ENCODE data around the gene MRPL40. TPM values are rescaled to one million over a fixed set of nuclear protein-coding genes. Genes with fewer than 3 reads are reported as not detected.

The MRPL40 gene
- total RNA-seq, 4 donors from 2014 or later, result 7.0 to 27.2 (median 10.2) TPM

DNA sequence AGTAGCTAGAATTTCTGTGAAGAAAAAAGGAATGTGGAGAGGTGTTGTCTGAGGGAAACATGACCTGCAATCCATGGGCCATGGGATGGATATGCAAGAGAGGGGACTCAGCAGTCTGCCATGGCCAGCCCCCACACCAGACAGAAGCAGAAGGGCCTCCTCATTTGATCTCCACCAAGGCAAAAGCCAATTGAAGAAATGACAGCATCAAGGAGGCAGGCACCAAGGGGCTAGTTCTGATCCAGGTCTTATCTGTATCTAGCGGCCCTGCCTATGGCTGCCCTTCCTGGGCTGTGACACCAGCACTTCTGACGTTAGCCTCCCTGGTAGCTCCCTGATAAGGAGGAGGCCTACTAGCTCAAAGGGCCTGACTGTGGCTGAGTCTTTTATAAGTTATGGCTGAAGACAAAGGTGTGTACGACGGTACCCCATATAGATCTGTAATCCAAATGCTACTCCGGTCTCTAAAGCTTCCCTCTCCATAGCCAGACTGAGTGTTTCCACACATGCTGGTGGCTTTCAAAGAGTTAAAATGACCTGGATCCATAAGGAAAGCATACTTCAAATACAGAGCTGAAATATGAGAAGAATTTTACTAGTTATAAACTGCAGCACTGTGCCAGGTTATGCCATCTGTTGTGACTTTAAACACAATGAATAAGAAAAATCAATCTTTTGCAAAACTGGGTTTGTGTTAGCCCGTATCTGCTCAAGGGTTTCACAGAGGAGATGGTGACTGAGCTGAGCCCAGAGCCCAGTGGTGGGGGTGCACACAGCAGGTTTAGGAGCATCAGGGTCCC lies 35.2 kb upstream of the MRPL40 start:
- peaks cover 0 to 92% (median 0%) of the 10 kb centered on the region in 3 donors for H3K36me3 ChIP-seq
- H3K9me3 ChIP-seq, result no peaks in the 10 kb centered on the region
- no peak overlapping the region for H3K4me3 ChIP-seq
- no peak for TF ChIP-seq POLR2A (IDR thresholded peaks at IDR 0.05)
- TF ChIP-seq, protein P1, sequence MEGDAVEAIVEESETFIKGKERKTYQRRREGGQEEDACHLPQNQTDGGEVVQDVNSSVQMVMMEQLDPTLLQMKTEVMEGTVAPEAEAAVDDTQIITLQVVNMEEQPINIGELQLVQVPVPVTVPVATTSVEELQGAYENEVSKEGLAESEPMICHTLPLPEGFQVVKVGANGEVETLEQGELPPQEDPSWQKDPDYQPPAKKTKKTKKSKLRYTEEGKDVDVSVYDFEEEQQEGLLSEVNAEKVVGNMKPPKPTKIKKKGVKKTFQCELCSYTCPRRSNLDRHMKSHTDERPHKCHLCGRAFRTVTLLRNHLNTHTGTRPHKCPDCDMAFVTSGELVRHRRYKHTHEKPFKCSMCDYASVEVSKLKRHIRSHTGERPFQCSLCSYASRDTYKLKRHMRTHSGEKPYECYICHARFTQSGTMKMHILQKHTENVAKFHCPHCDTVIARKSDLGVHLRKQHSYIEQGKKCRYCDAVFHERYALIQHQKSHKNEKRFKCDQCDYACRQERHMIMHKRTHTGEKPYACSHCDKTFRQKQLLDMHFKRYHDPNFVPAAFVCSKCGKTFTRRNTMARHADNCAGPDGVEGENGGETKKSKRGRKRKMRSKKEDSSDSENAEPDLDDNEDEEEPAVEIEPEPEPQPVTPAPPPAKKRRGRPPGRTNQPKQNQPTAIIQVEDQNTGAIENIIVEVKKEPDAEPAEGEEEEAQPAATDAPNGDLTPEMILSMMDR (IDR thresholded peaks at IDR 0.05), result no peak
- no peaks in the 10 kb centered on the region for H3K27me3 ChIP-seq
- no peak overlapping the region for H3K27ac ChIP-seq
- H3K4me1 ChIP-seq, result no peaks in the 10 kb centered on the region
- no peak for DNase-seq

DNA sequence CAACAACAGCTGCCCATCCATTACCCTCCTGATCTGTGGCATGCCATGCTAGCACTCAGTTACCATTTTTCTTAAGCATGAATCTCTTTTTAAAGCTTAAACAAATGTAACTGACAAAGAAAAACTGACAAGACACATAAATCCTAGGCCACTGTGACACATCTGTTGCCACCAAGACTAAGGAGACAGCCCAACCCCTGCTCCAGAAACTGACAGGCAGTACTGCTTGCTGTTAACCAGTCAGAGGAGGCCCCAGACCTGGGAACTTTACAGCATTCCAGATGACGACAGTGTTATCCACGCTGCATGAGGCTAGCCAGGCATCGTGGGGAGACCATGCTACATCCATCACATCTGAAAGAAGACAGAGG lies 34.6 kb upstream of the MRPL40 start:
- DNase-seq, result no peak
- Histone ChIP-seq H3K27me3 (no peaks in the 10 kb centered on the region), H3K9me3 (no peaks in the 10 kb centered on the region), H3K4me3 (no peak overlapping the region), H3K27ac (no peak overlapping the region), H3K4me1 (no peaks in the 10 kb centered on the region), H3K36me3 (peaks cover 0 to 86% (median 0%) of the 10 kb centered on the region in 3 donors)
- TF ChIP-seq POLR2A (IDR thresholded peaks at IDR 0.05), result no peak
- TF ChIP-seq, protein P1 (IDR thresholded peaks at IDR 0.05), result no peak

DNA sequence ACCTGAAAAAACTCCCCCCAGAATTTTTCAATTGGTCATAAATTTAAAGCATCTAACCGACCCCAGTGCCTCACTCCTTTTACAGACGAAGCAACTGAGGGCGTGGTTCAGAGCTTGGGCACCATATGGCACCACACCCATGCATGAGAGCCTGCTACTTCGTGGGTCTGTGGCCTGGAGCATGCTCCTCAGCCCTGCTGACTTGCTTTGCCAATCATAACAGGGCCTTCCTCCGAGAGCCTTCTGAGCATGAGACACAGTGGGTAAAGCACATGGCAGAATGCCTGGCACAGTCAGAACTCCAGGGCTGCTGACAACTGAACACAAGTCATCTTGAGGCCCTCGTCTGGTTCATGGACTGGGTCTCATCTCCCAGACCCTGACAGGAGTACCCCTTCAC lies 34.1 kb upstream of the MRPL40 start:
- Histone ChIP-seq H3K4me3 (no peak overlapping the region), H3K4me1 (no peaks in the 10 kb centered on the region), H3K9me3 (no peaks in the 10 kb centered on the region), H3K27ac (no peak overlapping the region), H3K27me3 (no peaks in the 10 kb centered on the region), H3K36me3 (peaks cover 0 to 83% (median 0%) of the 10 kb centered on the region in 3 donors)
- DNase-seq, result no peak
- TF ChIP-seq POLR2A (IDR thresholded peaks at IDR 0.05), result no peak
- TF ChIP-seq, protein P1 (IDR thresholded peaks at IDR 0.05), result no peak

DNA sequence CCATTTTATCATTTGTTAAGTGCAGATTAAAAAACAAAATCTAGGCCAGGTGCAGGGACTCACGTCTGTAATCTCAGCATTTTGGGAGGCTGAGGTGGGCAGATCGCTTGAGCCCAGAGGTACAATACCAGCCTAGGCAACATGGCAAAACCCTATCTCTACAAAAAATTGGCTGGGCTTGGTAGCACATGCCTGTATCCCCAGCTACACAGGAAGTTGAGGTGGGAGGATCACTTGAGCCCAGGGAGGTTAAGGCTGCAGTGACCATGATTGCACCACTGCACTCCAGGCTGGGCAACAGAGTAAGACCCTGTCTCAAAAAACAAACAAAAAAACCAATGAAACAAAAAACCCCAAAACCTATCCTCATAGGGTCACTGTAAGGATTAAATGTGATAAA lies 33.7 kb upstream of the MRPL40 start:
- DNase-seq, result no peak
- H3K27me3 ChIP-seq, result no peaks in the 10 kb centered on the region
- TF ChIP-seq, protein P1 (IDR thresholded peaks at IDR 0.05), result no peak
- TF ChIP-seq POLR2A (IDR thresholded peaks at IDR 0.05), result no peak
- H3K36me3 ChIP-seq, result peaks cover 0 to 78% (median 0%) of the 10 kb centered on the region in 3 donors
- no peak overlapping the region for H3K4me3 ChIP-seq
- no peaks in the 10 kb centered on the region for H3K9me3 ChIP-seq
- no peaks in the 10 kb centered on the region for H3K4me1 ChIP-seq
- no peak overlapping the region for H3K27ac ChIP-seq

DNA sequence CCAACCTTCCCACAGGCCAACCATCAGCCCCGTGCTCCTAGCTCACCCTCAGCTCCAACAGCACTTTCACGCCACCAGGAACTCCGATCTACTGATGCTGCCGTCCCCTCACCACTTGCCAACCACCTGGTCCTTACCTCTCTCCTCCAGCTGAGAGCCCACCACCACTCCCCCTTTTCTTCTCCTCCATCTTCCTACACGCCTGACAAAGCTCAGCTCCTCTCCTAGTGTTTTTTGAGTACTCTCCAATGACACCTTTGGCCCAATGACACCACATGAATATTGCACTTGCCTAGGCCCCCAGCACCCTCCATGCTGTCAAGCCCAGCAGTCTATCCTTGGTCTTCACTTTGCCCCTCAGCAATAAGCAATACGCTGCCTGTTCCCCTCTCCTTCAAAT lies 31.5 kb upstream of the MRPL40 start:
- no peak for DNase-seq
- Histone ChIP-seq H3K4me3 (no peak overlapping the region), H3K27ac (no peak overlapping the region), H3K36me3 (peaks cover 0 to 67% (median 3%) of the 10 kb centered on the region in 3 donors), H3K27me3 (no peaks in the 10 kb centered on the region), H3K9me3 (no peaks in the 10 kb centered on the region), H3K4me1 (no peaks in the 10 kb centered on the region)
- TF ChIP-seq, protein P1 (IDR thresholded peaks at IDR 0.05), result no peak
- TF ChIP-seq POLR2A (IDR thresholded peaks at IDR 0.05), result no peak
